ENCODE results near the gene KIF2C.
"Not testable (repeated sequence)": the region's sequence is repeated elsewhere in the genome, so short reads cannot be mapped to it uniquely, and the experiment has no call there.

KIF2C gene

DNA sequence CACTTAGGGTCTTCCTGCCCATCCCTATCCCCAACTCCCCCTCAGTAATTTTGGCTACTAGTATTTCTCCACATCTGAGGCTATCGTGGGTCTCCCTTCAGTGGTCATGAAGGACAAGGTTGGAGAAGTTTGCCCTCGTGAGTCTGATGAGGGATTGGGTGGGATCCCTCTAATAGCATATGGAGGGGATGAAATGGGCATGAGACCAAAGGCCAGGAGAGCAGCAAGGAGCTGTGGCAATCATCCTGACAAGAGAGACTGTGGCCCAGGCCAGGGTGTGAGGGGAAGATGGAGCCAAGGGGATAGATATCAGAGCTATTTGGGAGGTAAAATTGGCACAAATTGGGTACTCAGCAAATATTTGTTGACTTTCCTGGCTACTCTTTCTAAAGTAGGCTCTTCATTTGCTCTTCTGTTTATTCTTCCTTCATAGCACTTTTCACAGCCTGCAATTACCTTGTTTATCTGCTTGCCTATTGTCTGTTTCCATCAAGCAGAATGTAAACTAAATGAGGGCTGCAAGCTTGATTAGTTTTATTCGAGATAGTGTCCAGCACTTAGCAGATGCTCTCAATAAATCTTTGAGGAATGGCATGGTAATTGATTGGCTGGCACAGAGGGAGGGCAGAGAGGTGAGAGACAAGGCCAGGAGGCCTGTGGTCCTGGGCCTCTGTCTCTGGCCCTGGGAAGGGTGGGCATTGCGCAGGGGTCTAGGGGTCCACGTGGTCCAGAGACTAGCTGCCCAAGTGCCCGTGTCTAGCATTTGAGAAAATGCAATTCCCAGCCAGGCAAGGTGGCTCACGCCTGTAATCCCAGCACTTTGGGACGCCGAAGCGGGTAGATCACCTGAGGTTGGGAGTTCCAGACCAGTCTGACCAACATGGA lies 59.1 kb downstream of the KIF2C start:
- DNase-seq = no peak

DNA sequence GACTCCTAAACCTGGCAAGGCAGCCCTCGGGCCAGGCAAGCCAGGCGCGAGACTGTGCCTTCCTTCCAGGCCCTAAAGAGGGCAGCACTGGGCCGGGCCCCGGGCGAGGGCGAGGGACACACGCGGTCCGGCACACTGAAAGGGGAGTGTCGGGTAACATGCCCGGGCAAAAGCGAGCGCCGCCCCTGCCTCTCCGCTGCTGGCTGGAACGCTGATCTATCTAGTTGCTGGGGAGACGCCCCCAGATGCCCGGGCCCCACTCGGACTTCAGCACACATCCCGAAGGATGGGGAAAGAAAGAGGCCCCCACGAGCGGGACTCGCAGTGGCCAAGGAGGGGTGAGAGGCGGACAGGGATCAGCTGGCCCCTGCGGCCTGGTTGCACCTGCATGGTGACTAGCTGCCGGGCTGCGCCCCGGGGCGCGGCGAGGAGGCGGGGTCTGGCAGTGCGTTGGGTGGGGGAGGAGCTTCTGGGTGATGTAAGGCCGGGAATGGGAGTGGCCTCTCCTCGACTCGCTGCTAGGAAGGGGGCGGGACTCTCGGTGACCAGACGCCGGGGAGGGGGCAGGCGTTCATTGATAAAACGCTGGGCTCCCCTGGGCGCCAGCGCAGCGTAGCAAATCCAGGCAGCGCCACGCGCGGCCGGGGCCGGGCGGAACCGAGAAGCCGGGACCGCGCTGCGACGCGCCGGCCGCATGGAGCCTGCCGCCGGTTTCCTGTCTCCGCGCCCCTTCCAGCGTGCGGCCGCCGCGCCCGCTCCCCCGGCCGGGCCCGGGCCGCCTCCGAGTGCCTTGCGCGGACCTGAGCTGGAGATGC lies 60.3 kb downstream of the KIF2C start, which contains the start of gene PLK3:
TSS of gene PLK3 (plus strand) at position 608 of the 815 bp plus-strand sequence. CDS start at position 695, 87 bp downstream.
- DNase-seq = peak; percentile 99

DNA sequence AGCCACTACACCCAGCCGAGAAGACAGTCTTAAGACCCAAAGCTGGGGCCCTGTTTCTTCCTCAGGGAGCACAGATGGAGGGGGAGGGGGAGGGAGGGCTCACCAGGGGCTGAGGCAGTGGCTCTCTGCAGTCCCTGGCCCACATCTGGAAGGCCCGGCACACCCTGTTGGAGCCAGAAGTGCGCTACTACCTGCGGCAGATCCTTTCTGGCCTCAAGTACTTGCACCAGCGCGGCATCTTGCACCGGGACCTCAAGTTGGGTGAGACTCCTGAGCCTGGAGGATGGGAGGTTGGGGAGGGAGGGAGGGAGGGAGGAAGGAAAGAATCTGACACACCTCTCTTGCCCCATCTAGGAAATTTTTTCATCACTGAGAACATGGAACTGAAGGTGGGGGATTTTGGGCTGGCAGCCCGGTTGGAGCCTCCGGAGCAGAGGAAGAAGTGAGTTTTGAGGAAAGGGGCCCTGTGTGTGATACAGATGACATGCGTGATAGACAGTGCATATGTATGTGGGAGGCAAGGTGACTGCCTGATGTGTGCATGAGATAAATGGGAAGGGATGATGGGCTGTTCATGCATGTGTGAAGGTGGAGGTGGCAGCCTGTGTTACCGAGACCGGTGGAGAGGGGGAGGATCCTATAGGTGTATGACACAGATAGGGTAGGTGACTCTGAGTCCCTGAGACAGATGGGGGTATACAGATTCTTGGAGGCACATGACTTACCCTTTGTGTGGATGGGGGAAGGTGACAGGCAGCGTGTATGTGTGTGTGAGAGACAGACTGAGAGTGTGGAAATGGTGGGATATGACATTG lies 62.1 kb downstream of the KIF2C start:
- DNase-seq = peak; percentile 41 to 59

DNA sequence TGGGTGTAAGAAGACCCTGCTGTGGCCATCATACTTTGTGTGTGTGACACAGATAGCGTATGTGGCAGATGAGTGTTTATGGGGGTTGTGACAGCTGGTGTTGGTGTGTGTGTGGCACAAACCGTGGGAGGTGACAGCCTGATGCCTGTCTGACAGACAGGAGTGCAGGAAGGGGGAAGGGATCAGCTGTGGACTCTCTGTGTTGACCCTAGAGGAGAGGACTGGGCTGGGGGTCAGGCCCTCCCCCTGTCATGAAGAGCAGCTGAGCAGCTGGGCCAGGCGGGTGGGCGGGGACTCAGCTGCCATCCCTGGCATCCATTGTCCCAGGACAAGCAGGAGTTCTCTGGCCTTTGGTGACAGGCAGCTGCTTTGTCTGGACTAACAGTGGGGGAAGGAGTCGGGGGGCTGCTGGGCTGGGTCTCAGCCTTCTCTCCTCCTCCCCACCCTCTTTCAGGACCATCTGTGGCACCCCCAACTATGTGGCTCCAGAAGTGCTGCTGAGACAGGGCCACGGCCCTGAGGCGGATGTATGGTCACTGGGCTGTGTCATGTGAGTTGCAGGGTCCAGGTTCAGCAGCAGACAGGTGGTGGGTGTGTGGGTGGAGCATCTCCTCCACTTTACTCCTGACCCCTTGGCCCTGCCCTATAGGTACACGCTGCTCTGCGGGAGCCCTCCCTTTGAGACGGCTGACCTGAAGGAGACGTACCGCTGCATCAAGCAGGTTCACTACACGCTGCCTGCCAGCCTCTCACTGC lies 62.8 kb downstream of the KIF2C start:
- peak; percentile 23 to 30 for DNase-seq

DNA sequence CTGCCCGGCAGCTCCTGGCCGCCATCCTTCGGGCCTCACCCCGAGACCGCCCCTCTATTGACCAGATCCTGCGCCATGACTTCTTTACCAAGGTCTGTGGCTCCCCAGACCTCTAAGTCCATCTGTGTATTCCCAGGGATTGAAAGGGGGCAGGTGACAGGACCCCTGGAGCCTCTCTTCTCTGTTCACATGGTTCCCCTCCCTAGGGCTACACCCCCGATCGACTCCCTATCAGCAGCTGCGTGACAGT lies 63.4 kb downstream of the KIF2C start:
- DNase-seq = no peak

DNA sequence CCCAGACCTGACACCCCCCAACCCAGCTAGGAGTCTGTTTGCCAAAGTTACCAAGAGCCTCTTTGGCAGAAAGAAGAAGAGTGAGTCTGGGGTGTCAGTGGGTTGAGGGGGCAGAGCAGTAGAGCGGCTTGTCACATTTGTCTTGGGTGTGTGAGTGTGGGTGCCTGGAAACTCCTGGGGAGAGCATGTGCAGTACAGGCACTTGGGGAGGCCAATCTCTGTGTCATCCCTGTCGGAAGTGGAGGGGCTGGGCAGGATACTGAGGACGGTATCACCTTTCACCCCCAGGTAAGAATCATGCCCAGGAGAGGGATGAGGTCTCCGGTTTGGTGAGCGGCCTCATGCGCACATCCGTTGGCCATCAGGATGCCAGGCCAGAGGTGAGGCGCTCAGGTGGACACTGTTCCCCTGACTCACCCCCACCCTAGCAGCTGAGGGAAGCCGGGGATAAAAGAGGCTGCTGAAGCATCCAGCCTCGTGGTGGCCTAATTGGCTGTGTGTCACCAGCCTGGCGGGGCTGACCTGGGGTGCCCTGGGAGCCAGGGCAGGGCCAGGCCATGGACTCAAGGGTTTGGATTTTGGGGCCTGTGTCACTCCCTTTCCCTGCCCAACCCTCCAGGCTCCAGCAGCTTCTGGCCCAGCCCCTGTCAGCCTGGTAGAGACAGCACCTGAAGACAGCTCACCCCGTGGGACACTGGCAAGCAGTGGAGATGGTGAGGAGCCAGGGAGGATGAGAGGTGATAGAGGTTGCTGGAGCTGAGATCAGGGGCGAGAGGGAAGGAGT lies 63.9 kb downstream of the KIF2C start:
- no peak for DNase-seq

DNA sequence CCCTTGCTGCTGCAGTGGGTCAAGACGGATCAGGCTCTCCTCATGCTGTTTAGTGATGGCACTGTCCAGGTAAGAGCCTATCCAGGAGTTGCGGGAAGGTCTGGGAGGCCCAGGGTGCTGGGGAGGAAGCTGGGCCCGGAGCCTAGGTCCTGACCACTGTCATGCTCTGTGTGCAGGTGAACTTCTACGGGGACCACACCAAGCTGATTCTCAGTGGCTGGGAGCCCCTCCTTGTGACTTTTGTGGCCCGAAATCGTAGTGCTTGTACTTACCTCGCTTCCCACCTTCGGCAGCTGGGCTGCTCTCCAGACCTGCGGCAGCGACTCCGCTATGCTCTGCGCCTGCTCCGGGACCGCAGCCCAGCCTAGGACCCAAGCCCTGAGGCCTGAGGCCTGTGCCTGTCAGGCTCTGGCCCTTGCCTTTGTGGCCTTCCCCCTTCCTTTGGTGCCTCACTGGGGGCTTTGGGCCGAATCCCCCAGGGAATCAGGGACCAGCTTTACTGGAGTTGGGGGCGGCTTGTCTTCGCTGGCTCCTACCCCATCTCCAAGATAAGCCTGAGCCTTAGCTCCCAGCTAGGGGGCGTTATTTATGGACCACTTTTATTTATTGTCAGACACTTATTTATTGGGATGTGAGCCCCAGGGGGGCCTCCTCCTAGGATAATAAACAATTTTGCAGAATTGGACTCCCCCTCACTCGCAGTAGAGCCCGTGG lies 65.8 kb downstream of the KIF2C start:
- DNase-seq = peak in 1 of 2 donors; percentile 35

DNA sequence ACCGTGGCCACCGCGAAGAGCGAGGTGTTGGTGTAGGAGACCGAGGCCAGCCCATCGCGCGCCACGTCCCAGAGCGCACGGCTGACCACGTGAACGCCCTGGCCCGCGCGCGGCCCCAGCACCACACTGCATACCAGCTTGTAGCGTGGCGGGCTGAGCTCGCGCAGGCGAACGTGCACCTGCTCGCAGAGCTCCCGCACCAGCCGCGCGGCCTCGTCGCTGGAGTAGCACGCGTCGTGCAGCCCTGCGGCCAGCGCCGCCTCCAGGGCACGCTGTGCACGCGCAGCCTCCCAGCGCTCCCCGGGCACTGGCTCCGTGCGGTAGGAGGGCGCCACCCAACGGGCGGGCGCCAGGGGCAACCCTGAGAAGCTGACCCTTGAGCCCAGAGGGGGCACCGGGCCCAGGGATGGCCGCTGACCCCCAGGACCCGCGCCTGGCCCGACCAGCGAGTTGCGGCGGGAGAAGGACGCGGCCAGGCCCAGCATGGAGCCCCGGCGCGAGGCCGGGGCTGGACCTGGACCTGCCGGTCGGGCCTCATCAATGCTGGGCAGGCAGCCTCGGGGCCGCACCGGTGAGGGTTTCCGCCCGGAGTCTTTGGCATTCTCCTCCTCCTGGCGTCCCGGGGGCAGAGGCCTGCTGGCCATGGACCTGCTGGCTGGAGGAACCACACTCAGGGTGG lies 66.5 kb downstream of the KIF2C start:
- DNase-seq = peak in 1 of 2 donors; percentile 42

DNA sequence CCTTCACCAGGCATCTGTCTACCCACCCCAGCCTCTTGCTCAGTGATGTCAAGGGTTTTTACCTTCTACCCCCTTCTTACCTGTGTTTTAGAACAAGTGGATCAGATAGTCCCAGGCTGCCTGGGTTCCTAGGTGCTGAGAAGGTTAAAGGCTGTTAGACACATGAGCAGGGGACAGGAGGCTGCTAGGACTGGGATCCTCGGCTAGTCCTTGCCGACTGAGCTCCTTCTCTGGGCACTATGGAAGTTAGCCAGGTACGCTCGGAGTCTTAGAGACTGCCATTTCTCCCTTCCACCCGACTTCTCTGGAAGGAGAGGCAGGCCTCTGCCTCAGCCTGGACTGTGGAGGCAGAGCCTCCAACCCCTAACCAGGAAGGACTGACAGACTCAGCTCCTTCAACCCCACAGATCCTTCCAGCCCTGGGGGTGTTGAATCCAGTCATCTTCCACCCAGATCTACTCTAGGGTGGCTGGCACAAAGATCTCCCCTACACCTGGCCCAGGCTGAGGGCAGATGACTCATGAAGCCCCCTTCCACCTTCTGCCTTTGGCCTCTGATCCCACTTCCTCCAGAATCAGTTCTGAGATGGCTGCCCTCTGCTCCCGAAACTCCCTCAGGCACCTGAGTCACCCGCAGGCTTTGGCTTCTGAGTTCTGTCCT lies 67.2 kb downstream of the KIF2C start, which contains the start of gene DYNLT4:
TSS of gene DYNLT4 (minus strand) at position 648 of the 660 bp plus-strand sequence. CDS start 683 bp downstream, outside the sequence.
- DNase-seq = peak in 1 of 2 donors; percentile 35

DNA sequence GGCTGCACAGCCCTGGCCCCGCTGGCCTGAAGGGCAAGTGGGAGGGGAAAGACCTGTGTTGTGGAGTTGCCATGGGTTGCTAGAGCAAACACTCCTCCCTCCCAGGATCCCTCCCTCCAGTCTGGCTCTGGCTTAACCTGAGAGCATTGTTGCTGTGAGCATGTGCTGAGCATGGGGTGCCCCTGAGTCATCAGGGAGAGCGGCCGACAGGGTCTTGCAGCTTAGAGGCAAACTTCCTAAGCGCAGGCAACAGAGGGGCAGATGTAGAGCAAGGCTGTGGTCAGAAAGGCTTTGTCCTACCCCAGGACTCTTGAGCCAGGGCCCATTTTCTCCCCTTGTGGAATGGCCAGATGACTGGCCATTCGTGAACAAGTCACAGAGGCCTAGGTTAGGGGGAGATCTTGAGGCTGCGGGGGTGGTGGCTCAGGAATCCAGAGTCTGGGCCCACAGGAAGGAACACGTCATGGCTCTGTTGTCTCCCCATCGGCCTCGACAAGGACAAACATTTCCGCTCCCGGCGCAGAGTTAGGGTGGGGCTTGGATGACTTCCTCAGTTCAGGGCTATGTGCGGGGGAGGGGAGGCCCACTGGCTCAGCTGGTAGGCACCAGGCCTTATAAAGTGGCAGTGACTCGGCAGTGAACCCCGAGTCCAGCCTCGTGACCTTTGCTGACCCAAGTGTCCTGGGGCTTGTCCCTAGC lies 67.9 kb downstream of the KIF2C start:
- peak; percentile 93 to 96 for DNase-seq

DNA sequence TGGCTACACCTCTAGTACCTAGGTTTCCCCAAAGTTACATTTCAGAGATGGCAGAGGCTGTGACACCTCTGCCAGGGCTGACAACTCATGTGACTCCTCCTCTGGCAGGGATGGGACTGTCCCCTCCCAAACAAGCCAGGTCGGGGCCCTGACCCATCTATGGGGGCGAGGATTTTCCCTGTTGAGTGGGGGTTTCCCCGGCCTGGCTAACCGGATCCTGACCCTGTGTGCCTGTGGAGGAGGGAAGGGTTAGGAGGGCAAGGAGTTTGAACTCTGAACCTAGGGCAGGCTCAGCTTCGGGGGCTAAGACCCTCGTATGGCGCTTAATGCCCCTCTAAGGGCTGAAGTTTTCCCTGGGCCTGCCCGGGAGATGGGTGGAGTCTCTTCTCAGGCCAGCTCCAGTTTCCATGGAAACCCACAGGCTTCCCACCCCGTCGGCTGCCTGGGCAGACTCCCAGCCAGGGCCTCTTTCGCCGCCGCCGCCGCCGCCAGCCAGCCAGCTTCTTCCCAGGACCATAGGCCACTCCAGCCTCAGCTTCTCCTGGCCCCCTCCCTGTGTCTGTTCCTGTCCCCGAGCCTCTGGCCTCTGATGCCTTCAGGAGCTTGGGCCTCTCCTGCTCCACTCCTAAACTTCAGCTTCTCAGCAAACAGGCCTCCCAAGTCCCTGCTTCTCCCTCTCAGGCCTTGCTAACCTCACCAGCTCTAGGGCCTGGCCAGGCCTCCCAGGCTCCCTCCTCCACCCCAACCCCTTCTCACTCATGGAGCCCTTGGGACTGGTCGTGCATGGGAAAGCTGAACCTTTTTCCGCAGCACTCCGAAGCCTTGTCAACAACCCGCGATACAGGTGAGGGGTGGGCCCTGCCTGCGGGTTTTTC lies 68.7 kb downstream of the KIF2C start, which contains the start of gene BTBD19:
TSS of gene BTBD19 (plus strand) at position 461 of the 875 bp plus-strand sequence. CDS start at position 759, 298 bp downstream.
- peak in 1 of 2 donors; percentile 85 for DNase-seq

DNA sequence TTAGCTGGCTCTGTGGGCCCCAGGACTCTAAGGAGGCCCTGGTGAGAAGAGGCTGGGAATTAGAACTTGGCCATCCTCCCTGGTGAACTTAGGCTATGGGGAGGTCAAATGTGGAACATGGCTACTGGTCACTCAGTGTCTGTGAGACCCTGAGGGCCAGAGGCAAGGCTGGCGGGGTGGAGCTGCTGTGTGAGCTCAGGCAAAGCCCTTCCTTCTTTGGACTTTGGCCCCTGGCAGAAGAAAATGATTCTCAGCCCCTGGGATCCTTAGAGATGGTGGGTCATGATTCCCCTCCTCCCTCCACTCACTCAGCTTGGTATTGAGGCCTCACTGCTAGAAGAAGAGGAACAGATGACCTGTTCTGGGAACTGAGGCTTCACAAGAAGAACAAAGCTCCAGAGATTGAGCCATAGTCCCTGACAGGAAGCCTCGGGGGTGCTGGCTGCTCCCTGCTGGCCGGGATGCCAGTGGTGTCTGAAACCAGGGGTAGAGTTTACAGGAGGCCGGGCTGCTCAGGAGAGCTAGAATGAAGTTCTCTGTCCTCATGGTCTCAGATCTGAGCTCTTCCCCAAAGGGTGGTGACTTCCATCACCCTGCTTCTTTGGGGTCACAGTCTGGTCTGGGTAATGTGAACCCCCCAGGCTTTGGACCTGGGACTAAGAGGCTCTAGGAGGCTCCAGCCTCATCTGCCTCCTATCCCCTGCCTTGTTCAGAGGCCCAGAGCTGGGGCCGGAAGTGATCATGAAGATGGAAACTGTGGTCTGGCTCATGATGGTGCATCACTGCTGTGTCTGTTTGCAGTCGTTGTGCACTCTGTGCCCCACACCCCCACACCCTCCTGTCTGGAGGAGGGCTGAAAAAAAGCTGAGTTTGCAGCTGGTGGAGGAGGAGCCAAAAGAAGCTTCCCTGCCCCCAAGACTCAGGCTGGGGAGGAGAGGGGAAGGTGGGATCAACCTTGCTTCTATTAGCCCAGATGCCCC lies 69.6 kb downstream of the KIF2C start:
- DNase-seq = peak; percentile 91 to 92

DNA sequence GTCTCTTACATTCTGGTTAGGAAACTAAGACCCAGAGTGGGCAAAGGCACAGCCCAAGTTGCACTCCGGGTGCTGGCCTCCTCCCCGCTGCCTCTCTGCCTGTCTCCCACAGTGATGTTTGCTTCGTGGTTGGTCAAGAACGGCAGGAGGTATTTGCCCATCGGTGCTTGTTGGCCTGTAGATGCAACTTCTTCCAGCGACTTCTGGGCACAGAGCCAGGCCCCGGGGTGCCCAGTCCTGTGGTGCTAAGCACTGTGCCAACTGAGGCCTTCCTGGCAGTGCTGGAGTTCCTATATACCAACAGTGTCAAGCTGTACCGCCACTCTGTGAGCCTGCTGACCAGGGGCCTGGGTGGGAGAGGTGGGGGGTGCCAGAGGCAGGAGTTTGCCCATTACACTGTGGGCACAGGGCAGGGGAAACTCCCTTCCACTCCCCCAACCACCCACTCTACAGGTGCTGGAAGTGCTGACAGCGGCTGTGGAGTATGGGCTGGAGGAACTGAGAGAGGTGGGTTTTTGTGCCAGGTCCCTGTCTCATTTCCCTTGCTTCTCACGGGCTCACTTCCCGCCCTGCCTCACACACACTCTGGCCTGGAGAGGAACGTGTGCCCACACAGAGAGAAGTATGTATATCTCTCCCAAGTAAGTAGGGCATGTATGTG lies 70.6 kb downstream of the KIF2C start:
- peak; percentile 56 to 59 for DNase-seq

DNA sequence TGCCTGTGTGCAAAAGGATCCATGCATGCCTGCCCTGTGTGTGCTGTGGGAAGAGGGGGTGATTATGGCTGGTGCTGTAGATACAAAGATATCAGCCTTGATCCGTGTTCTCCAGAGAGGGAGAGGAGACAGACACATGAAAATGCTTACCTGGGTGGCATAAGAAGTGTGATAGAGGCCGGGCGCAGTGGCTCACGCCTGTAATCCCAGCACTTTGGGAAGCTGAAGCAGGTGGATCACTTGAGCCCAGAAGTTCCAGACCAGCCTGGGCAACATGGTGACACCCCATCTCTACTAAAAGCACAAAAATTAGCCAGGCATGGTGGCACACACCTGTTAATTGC lies 71.1 kb downstream of the KIF2C start:
- not testable (repeated sequence) for DNase-seq

DNA sequence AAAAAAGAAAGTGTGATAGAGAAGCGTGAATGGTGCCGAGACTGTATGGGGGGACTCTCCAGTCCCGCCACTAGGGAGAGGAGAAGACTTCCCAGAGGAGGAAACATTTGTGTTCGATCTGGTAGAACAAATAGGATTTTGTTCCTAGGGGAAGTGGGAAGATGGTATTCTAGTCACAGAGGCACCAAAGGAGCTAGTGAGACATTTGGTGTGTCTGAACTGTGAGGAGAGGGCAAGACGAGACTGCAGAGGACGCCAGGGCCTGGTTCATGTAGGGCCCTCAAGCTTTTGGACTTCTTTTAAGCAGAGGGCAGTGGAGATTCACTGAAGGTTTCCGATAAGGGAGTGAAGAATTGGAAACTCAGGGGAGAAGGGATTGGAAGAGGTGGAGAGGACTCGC lies 71.6 kb downstream of the KIF2C start:
- no peak for DNase-seq
